OCI-LY3 (cell line): ENCODE data around the gene RGS19.

ENCODE experiments used
- H2AFZ ChIP-seq: fragments of 200-600, 300-600 bp; shearing (Covaris generic); 2 replicates; pipeline ENCODE4 v1.6.0; 2014; ENCODE audit warnings: antibody characterized with exemption, low read depth, low read length
- H3K27ac ChIP-seq: fragments of 200-600, 300-600 bp; sonication (generic); 2 replicates; pipeline ENCODE4 v1.5.1; 2014; ENCODE audit warnings: mild to moderate bottlenecking, low read length, moderate library complexity, mixed read lengths
- H3K27me3 ChIP-seq: fragments of 200-600, 300-600 bp; sonication (generic); 2 replicates; pipeline ENCODE4 v1.6.1; 2014; ENCODE audit warnings: low read depth, low read length, mixed read lengths
- H3K36me3 ChIP-seq: fragments of 200-600, 300-600 bp; sonication (generic); replicated peaks from 2 replicates; pipeline ENCODE3; 2014; ENCODE audit warnings: low read depth, low read length, mixed read lengths
- H3K4me1 ChIP-seq: fragments of 300-600, 200-600 bp; sonication (generic); 2 replicates; pipeline ENCODE4 v1.6.1; 2014; ENCODE audit warnings: low read length, mixed read lengths
- H3K4me2 ChIP-seq: fragments of 200-600, 300-600 bp; sonication (generic); 2 replicates; pipeline ENCODE4 v1.6.1; 2014; ENCODE audit warnings: low read length, mixed read lengths
- H3K4me3 ChIP-seq: fragments of 300-600, 200-600 bp; sonication (generic); 2 replicates; pipeline ENCODE4 v1.5.1; 2014; ENCODE audit warnings: antibody characterized with exemption, mild to moderate bottlenecking, low read length, moderate library complexity
- H3K79me2 ChIP-seq: fragments of 300-600, 200-600 bp; shearing (Covaris generic); 2 replicates; pipeline ENCODE4 v1.6.1; 2014; ENCODE audit warnings: mild to moderate bottlenecking, low read length, mixed read lengths
- H3K9ac ChIP-seq: fragments of 300-600, 200-600 bp; shearing (Covaris generic); 2 replicates; pipeline ENCODE4 v1.6.0; 2014; ENCODE audit warnings: mild to moderate bottlenecking, low read length, moderate library complexity
- H3K9me3 ChIP-seq: fragments of 200-600, 300-600 bp; shearing (Covaris generic); 2 replicates; pipeline ENCODE4 v1.6.1; 2014; ENCODE audit warnings: low read length, mixed read lengths; ENCODE audit not compliant: insufficient read depth
- H4K20me1 ChIP-seq: fragments of 200-600, 300-600 bp; sonication (generic); 2 replicates; pipeline ENCODE4 v1.6.1; 2016; ENCODE audit warnings: low read length, mixed read lengths; ENCODE audit not compliant: insufficient read depth
- CTCF ChIP-seq: fragments of 200-600, 300-600 bp; sonication (generic); IDR thresholded peaks from 2 replicates; pipeline ENCODE4 v1.5.1; 2014; ENCODE audit warnings: antibody characterized with exemption, low read length, low read depth
- EZH2phosphoT487 ChIP-seq: fragments of 200-600 bp; shearing (Covaris generic); IDR thresholded peaks from 2 replicates; pipeline ENCODE4 v1.6.1; 2018; ENCODE audit warnings: antibody characterized with exemption, mixed run types, low read depth

RGS19 gene

DNA sequence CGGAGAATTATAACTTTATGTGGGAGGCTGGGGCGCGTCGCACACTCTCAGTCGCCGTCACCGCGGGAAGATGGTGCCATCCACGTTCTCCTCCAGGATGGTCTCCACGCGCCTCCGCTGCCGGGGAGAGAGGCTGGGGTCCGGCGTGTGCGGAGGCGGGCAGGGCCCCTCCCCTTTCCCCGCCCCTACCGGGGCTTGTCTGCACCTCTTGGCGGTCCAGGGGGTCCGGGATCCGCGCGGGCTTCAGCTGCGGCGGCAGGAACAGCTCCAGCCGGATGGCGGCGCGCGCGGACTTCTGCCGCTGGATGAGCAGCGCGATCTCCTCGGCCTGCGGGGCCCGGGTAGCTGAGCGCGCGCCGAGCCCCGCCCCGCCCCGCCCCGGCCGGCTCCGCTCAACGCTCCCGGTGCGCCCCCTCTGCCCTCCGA lies 4.1 kb upstream of the RGS19 start:
- H3K27ac ChIP-seq = no peak overlapping the region
- no peaks in the 10 kb centered on the region for H4K20me1 ChIP-seq
- H2AFZ ChIP-seq = no peak overlapping the region; the same call in 1 of the 2 replicates
- TF ChIP-seq EZH2phosphoT487 (no peak), CTCF (peak; percentile 57)
- no peaks in the 10 kb centered on the region for H3K36me3 ChIP-seq
- peaks cover 9% of the 10 kb centered on the region for H3K79me2 ChIP-seq
- H3K27me3 ChIP-seq = peaks cover 24% of the 10 kb centered on the region
- H3K9me3 ChIP-seq = no peaks in the 10 kb centered on the region
- H3K9ac ChIP-seq = peak overlapping the region; percentile 31; the same call in 1 of the 2 replicates
- H3K4me3 ChIP-seq = peak overlapping the region; percentile 77
- H3K4me1 ChIP-seq = peaks cover 11% of the 10 kb centered on the region
- peak overlapping the region; percentile 90 for H3K4me2 ChIP-seq

DNA sequence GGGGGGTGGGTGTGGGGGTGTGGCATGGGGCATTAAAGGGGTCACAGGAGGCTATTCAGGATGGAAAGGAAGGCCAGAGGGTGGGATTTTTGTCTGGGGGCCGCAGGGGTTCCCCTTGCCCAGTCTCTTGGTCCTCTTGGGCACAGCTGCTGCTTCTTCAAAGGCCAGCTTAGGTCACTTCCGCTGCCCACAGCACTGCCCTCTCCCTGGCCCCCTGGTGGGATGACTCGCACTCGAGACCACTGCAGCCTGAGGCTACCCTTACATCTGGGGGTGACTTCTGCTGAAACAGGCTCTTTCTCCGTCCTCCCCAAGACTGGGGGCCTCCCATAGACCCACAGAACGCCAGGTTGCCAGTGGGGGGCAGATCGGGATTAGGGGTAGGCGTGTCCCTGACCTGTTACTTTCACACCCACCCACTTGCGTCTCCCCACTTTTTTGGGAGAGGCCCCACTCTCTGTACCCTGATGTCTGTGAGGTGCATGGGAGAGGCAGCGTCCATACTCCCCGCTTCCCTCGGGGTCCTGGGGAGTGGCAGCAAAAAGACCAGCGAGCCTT lies 3.6 kb upstream of the RGS19 start:
- Histone ChIP-seq H2AFZ (no peak overlapping the region; the same call in 1 of the 2 replicates), H3K27me3 (peaks cover 24% of the 10 kb centered on the region), H4K20me1 (no peaks in the 10 kb centered on the region), H3K4me2 (peak overlapping the region; percentile 90), H3K9ac (peak overlapping the region; percentile 31; the same call in 1 of the 2 replicates), H3K36me3 (no peaks in the 10 kb centered on the region), H3K4me3 (peak overlapping the region; percentile 77), H3K4me1 (peaks cover 16% of the 10 kb centered on the region), H3K79me2 (peaks cover 14% of the 10 kb centered on the region), H3K9me3 (no peaks in the 10 kb centered on the region), H3K27ac (no peak overlapping the region)
- TF ChIP-seq CTCF = no peak
- no peak for TF ChIP-seq EZH2phosphoT487

GRCh38 chr20:64082126-64082731 lies 2.9 kb upstream of the RGS19 start:
- Histone ChIP-seq H3K4me1 (peaks cover 22% of the 10 kb centered on the region), H3K9ac (no peak overlapping the region)

GRCh38 chr20:64081624-64081964 lies 2.3 kb upstream of the RGS19 start:
- Histone ChIP-seq H3K36me3 (no peaks in the 10 kb centered on the region), H2AFZ (no peak overlapping the region), H3K27ac (no peak overlapping the region), H4K20me1 (no peaks in the 10 kb centered on the region), H3K27me3 (peaks cover 24% of the 10 kb centered on the region), H3K9ac (no peak overlapping the region), H3K79me2 (peaks cover 27% of the 10 kb centered on the region), H3K9me3 (no peaks in the 10 kb centered on the region), H3K4me1 (peaks cover 29% of the 10 kb centered on the region), H3K4me2 (no peak overlapping the region), H3K4me3 (no peak overlapping the region)
- TF ChIP-seq CTCF = no peak
- TF ChIP-seq EZH2phosphoT487 = no peak

More at GRCh38 chr20:64082126-64082731, 2.9 kb upstream of the RGS19 start:
- TF ChIP-seq CTCF (0 out of 2 replicates have a peak, but pooled peaks have one; percentile 4), EZH2phosphoT487 (no peak)
- Histone ChIP-seq H3K79me2 (peaks cover 21% of the 10 kb centered on the region), H3K9me3 (no peaks in the 10 kb centered on the region), H3K27ac (no peak overlapping the region), H3K27me3 (peaks cover 24% of the 10 kb centered on the region), H4K20me1 (no peaks in the 10 kb centered on the region), H3K4me3 (no peak overlapping the region), H3K36me3 (no peaks in the 10 kb centered on the region), H2AFZ (no peak overlapping the region), H3K4me2 (no peak overlapping the region)
